RWPE1 (cell line): ENCODE measurements around the gene ATG101.

Experiments
- CTCF ChIA-PET: fragments of 350-600 bp; sonication (Branson Sonifier 250); formaldehyde crosslinking; extraction: SDS; loops from one replicate; lab custom pipeline; 2021; lab: Yijun Ruan, JAX
- POLR2A ChIA-PET: fragments of 400-600 bp; formaldehyde crosslinking; extraction: SDS; loops from one replicate; lab custom pipeline; 2020; ENCODE audit warnings: antibody characterized with exemption; ENCODE audit not compliant: low non-redundant PET; lab: Yijun Ruan, JAX
- DNase-seq: peaks from one replicate; pipeline ENCODE4 v3.0.0; 2012; ENCODE audit warnings: low spot score
- H3K27ac ChIP-seq: fragments of 450-650 bp; 2 replicates; pipeline ENCODE4 v1.5.1; 2017
- TF ChIP-seq, protein P1 (sequence below): fragments of 450-650 bp; conservative IDR thresholded peaks from 2 replicates; pipeline ENCODE4 v1.5.1; 2017; ENCODE audit warnings: low read depth, mild to moderate bottlenecking

ATG101 gene

DNA sequence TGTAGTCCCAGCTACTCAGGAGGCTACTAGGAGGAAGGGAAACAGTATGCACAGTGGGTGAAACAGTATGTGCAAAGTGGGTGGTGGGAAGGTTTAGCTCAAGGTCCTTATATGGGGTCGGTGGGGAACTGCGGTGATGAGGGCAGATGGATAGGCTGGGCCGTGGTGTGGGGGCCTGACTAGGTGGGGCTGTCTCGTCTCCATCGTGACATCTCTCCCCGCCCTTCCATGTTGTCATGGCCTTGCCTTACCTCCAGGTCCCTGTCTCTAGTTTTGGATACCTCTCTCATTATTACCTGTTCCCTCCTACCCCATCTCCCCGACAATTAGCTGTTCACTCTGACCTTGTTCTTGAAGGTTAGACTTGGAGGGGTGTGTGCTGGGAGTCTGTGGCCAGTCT is 22.9 kb upstream of the ATG101 start:
- H3K27ac ChIP-seq = no peak overlapping the region
- no peak for DNase-seq
- ChIA-PET CTCF (interaction anchor here (1.2 kb wide), 1 partner anchor 36 kb away, joined by 5 read pairs; no protein-coding TSS in a partner anchor), POLR2A (no interaction called here)
- TF ChIP-seq, protein P1, sequence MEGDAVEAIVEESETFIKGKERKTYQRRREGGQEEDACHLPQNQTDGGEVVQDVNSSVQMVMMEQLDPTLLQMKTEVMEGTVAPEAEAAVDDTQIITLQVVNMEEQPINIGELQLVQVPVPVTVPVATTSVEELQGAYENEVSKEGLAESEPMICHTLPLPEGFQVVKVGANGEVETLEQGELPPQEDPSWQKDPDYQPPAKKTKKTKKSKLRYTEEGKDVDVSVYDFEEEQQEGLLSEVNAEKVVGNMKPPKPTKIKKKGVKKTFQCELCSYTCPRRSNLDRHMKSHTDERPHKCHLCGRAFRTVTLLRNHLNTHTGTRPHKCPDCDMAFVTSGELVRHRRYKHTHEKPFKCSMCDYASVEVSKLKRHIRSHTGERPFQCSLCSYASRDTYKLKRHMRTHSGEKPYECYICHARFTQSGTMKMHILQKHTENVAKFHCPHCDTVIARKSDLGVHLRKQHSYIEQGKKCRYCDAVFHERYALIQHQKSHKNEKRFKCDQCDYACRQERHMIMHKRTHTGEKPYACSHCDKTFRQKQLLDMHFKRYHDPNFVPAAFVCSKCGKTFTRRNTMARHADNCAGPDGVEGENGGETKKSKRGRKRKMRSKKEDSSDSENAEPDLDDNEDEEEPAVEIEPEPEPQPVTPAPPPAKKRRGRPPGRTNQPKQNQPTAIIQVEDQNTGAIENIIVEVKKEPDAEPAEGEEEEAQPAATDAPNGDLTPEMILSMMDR = no peak

DNA sequence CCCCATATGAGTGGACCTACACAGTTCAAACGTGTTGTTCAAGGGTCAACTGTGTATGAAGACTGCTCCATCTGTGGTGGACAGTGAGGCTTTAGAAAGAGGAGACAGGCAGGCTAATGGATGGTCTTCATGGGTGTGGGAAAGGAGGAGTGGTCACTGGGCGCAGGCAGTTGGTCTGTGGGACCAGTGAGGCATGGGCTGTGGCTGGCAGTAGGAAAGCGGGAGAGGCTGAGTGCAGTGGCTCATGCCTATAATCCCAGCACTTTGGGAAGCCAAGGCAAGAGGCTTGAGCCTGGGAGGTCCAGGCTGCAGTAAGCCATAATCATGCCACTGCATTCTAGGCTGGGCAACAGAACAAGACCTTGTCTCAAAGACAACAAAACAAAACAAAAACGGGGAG is 20.5 kb upstream of the ATG101 start:
- ChIA-PET CTCF (no interaction called here), POLR2A (no interaction called here)
- H3K27ac ChIP-seq = no peak overlapping the region
- TF ChIP-seq, protein P1 = no peak
- no peak for DNase-seq

DNA sequence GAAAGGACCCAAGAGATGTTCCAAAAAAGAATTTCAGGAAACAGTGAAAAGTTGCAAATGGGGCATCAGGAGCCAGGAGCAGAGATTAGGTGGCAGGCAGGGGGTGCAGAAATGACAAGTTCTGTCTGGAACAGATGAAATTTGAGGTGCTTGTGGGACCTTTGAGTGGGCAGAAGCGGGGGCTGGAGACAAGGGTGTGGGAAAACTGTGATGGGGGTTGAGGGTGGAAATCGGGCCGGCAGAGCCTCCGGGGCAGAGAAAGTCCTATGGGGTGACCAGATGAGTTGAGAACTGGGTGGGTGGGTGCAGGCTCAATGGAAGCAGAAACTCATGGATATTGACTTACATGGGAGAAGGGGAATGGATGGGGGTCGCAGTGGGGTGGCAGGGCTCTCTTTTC is 20.1 kb upstream of the ATG101 start:
- peak overlapping the region; percentile 76; the same call in 1 of the 2 replicates for H3K27ac ChIP-seq
- POLR2A ChIA-PET = no interaction called here
- TF ChIP-seq, protein P1 = no peak
- CTCF ChIA-PET = interaction anchor here (1.6 to 3.2 kb wide), 2 partner anchors 10 to 24 kb away, joined by 4 to 19 read pairs; no protein-coding TSS in a partner anchor
- DNase-seq = no peak

DNA sequence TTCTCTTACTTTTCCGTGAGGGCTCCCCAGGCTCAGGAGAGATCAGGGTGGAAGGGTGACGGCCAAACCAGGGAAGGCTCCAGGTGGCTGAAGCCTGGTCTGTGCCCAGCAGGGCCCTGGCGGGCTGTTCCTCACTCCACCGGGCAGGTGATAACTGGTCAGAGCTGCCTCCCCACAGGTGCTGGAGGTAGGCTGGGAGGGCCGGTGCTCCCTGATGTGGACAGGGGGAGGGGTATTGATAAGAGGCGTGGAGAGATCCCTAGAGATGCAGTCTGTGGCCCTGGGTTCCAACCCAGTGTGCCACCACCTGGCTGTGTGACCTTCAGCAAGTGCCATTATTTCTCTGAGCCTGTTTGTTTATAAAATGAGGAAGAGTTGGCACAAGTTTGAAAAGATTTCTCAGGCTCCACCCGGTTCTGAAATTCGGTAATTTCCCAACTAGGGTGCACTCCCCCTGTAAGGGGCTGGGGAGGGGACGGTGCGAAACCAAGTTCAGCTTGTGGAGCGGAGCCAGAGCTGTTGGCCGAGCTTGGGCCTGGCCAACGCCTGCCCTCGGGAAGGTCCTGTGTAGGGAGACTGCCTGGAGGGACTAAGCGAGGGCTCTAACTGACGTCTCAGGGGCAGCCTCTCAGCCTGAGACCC is 19.5 kb upstream of the ATG101 start:
- ChIA-PET CTCF (interaction anchor here (1.6 to 3.2 kb wide), 2 partner anchors 11 to 24 kb away, joined by 4 to 19 read pairs; no protein-coding TSS in a partner anchor), POLR2A (no interaction called here)
- no peak for DNase-seq
- TF ChIP-seq, protein P1 = no peak
- peak overlapping the region; percentile 76 for H3K27ac ChIP-seq

DNA sequence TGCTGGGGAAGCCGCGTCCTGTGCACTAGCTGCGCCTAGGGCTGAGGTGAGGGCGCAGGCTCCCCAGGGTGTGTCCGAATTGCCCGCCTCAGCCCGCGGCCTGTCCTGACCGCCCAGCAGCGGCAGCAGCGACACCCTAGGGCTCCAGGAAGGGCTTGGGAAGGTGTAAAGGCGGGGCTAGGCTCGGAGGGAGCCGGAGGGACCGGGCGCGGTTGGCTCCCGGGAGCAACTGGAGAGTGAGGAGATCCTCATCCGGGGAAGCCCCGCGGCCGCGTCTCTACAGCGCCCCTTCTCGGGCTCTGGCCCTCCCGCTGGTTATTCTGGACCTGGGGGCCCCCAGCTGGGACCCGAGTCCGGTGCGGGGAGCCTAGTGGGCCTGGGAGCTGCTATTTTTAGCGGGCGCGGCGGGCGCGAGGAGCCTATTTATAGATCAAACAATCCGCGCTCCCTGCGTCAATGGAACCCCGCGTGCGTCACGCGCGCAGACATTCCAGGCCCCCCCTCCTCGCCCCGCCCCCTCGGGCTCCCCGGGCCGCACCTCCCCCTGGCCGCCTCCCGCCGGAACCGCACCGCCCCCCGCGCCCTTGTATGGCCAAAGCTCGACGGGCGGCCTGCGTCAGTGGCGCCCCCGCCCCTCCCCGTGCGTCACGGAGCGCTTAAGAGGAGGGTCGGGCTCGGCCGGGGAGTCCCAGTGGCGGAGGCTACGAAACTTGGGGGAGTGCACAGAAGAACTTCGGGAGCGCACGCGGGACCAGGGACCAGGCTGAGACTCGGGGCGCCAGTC is 18.8 kb upstream of the ATG101 start, which contains the start of gene NR4A1:
TSS of gene NR4A1 (plus strand) at position 685 of the 784 bp plus-strand sequence. CDS start 2,887 bp downstream, outside the sequence.
- POLR2A ChIA-PET = no interaction called here
- TF ChIP-seq, protein P1 = no peak; the same call in 1 of the 2 replicates
- H3K27ac ChIP-seq = peak within 1 kb of the TSS; percentile 76
- peak; percentile 98 for DNase-seq
- CTCF ChIA-PET = interaction anchor here (0.6 to 3.2 kb wide), 5 partner anchors 11 to 919 kb away, joined by 3 to 19 read pairs (median 4); no protein-coding TSS in a partner anchor

DNA sequence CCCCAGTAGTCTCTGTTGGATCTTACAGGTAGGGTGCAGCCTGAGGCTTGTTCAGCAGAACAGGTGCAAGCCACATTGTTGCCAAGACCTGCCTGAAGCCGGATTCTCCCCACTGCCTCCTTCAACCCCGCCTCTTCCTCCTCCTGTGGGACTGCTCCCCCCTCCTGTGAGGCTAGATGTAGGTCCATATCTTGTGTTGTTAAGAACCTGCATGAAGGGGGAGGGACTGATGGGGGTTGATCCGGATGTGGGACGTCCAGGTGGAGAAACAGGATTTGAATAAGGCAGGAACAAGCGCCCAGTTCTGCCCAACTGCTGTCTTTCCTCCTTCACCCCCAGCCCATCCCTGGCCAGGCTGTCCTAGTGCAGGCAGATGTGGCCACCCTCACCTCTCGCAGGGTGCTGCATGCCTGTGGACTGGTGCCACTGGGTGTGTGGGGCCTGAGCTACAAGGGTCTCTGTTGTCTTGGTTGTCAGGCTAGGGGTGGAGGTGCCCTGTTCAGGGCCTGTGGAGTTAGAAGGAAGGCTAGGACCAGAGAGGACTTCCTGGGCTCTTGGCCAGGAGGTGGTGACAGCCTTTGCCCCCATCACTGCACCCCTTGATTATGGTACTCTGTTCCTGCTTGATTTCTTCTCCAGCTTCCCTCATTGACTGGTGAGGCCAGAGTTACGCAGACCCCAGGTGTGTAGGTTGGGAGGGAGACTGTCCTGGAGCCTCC is 17.2 kb upstream of the ATG101 start:
- peak overlapping the region; percentile 76; the same call in 1 of the 2 replicates for H3K27ac ChIP-seq
- TF ChIP-seq, protein P1 = no peak
- CTCF ChIA-PET = interaction anchor here (0.5 to 3.2 kb wide), 4 partner anchors 27 to 75 kb away, joined by 3 to 19 read pairs (median 5); no protein-coding TSS in a partner anchor
- POLR2A ChIA-PET = no interaction called here
- no peak for DNase-seq
